H9 (cell line): Measurements from ENCODE around the gene HNRNPLL. TPM values are rescaled to one million over a fixed set of nuclear protein-coding genes. Genes with fewer than 3 reads are reported as not detected.

ENCODE experiments used
- DNase-seq: peaks from one replicate; pipeline ENCODE4 v3.0.0-alpha.2; 2017
- H2AFZ ChIP-seq: one replicate; pipeline ENCODE4 v1.6.1; 2013; ENCODE audit warnings: mild to moderate bottlenecking, low read length, control low read depth, moderate library complexity
- H2AK5ac ChIP-seq: 2 replicates; pipeline ENCODE4 v1.6.1; 2013; ENCODE audit warnings: low read length, control low read depth, mixed read lengths; ENCODE audit not compliant: insufficient read length
- H2BK120ac ChIP-seq: one replicate; pipeline ENCODE4 v1.6.1; 2013; ENCODE audit warnings: low read depth, mild to moderate bottlenecking, low read length, control low read depth, inconsistent platforms; ENCODE audit not compliant: poor library complexity, severe bottlenecking
- H2BK12ac ChIP-seq: 2 replicates; pipeline ENCODE4 v1.6.1; 2013; ENCODE audit warnings: low read length, control low read depth, mixed read lengths, low read depth; ENCODE audit not compliant: insufficient read length
- H2BK15ac ChIP-seq: 2 replicates; pipeline ENCODE4 v1.6.1; 2013; ENCODE audit warnings: low read depth, low read length, control low read depth
- H2BK20ac ChIP-seq: one replicate; pipeline ENCODE4 v1.6.1; 2013; ENCODE audit warnings: low read depth, mild to moderate bottlenecking, low read length, control low read depth, inconsistent platforms; ENCODE audit not compliant: poor library complexity, severe bottlenecking
- H2BK5ac ChIP-seq: 2 replicates; pipeline ENCODE4 v1.6.1; 2013; ENCODE audit warnings: low read length, control low read depth, mixed read lengths; ENCODE audit not compliant: insufficient read length
- H3K14ac ChIP-seq: 2 replicates; pipeline ENCODE4 v1.6.1; 2013; ENCODE audit warnings: low read length, control low read depth; ENCODE audit not compliant: insufficient read depth
- H3K18ac ChIP-seq: 2 replicates; pipeline ENCODE4 v1.6.1; 2013; ENCODE audit warnings: low read depth, mild to moderate bottlenecking, mixed read lengths, low read length, control low read depth; ENCODE audit not compliant: insufficient read length
- H3K23ac ChIP-seq: 2 replicates; pipeline ENCODE4 v1.6.1; 2013; ENCODE audit warnings: low read length, control low read depth, mixed read lengths, low read depth; ENCODE audit not compliant: insufficient read length
- H3K23me2 ChIP-seq: 2 replicates; pipeline ENCODE4 v1.6.1; 2013; ENCODE audit warnings: low read depth, mild to moderate bottlenecking, mixed read lengths, low read length, control low read depth; ENCODE audit not compliant: insufficient read length, poor library complexity, severe bottlenecking
- H3K27ac ChIP-seq: 2 replicates; pipeline ENCODE4 v1.5.1; 2013; ENCODE audit warnings: low read length, control low read depth, mixed read lengths, low read depth; ENCODE audit not compliant: insufficient read length
- H3K27me3 ChIP-seq: 2 replicates; pipeline ENCODE4 v1.6.1; 2013; ENCODE audit warnings: low read length, control low read depth, inconsistent platforms; ENCODE audit not compliant: insufficient read depth
- H3K4ac ChIP-seq: 2 replicates; pipeline ENCODE4 v1.6.1; 2013; ENCODE audit warnings: low read depth, mild to moderate bottlenecking, control low read depth, inconsistent platforms, low read length, moderate library complexity
- H3K4me1 ChIP-seq: 2 replicates; pipeline ENCODE4 v1.6.1; 2013; ENCODE audit warnings: low read length, control low read depth, inconsistent platforms; ENCODE audit not compliant: insufficient read depth
- H3K4me2 ChIP-seq: 2 replicates; pipeline ENCODE4 v1.6.1; 2013; ENCODE audit warnings: low read length, control low read depth, mixed read lengths; ENCODE audit not compliant: insufficient read length, insufficient read depth
- H3K56ac ChIP-seq: 2 replicates; pipeline ENCODE4 v1.6.1; 2013; ENCODE audit warnings: low read depth, mild to moderate bottlenecking, mixed read lengths, low read length, control low read depth; ENCODE audit not compliant: insufficient read length
- H3K79me1 ChIP-seq: 2 replicates; pipeline ENCODE4 v1.6.1; 2013; ENCODE audit warnings: low read depth, mild to moderate bottlenecking, moderate library complexity, low read length, control low read depth, inconsistent platforms; ENCODE audit not compliant: insufficient read depth, poor library complexity, severe bottlenecking
- H3K79me2 ChIP-seq: 2 replicates; pipeline ENCODE4 v1.6.1; 2013; ENCODE audit warnings: low read length, control low read depth, inconsistent platforms; ENCODE audit not compliant: insufficient read depth
- H3K9ac ChIP-seq: 2 replicates; pipeline ENCODE4 v1.6.1; 2013; ENCODE audit warnings: low read length, control low read depth, mixed read lengths; ENCODE audit not compliant: insufficient read length; ENCODE audit errors: extremely low read depth
- H3K9me3 ChIP-seq: one replicate; pipeline ENCODE4 v1.6.1; 2013; ENCODE audit warnings: low read depth, low read length, inconsistent platforms; ENCODE audit not compliant: control insufficient read depth
- H3T11ph ChIP-seq: one replicate; pipeline ENCODE4 v1.6.1; 2013; ENCODE audit warnings: mild to moderate bottlenecking, low read length, control low read depth, inconsistent platforms
- H4K20me1 ChIP-seq: one replicate; pipeline ENCODE4 v1.6.1; 2013; ENCODE audit not compliant: control insufficient read depth, insufficient read length, insufficient read depth
- H4K5ac ChIP-seq: 2 replicates; pipeline ENCODE4 v1.6.1; 2013; ENCODE audit warnings: low read depth, mild to moderate bottlenecking, mixed read lengths, low read length, control low read depth; ENCODE audit not compliant: insufficient read length
- H4K8ac ChIP-seq: replicated peaks from 2 replicates; pipeline ENCODE4 v1.6.1; 2013; ENCODE audit warnings: low read length, control low read depth, mixed read lengths, low read depth; ENCODE audit not compliant: insufficient read length
- H4K91ac ChIP-seq: 2 replicates; pipeline ENCODE4 v1.6.1; 2013; ENCODE audit warnings: low read depth, mild to moderate bottlenecking, moderate library complexity, mixed read lengths, low read length, control low read depth; ENCODE audit not compliant: insufficient read length
- H3K27ac Mint-ChIP-seq, 3 experiments: 2 replicates in 2 of 3; 3 replicates in 1 of 3; pipeline ENCODE4 v1.8.0; 2020 to 2021; ENCODE audit warnings: mixed read lengths in 3 of 3, mild to moderate bottlenecking in 1 of 3, moderate library complexity in 1 of 3
- H3K27me3 Mint-ChIP-seq: 2 replicates; pipeline ENCODE4 v1.8.0; 2021; ENCODE audit warnings: low read depth, mild to moderate bottlenecking, moderate library complexity, mixed read lengths
- H3K36me3 Mint-ChIP-seq, 3 experiments: 2 replicates in 2 of 3; 3 replicates in 1 of 3; pipeline ENCODE4 v1.8.0; 2020 to 2021; ENCODE audit warnings: low read depth in 3 of 3, mixed read lengths in 3 of 3; ENCODE audit not compliant: insufficient read depth in 1 of 3
- H3K4me1 Mint-ChIP-seq, 2 experiments: 2 replicates each; pipeline ENCODE4 v1.8.0; 2020; ENCODE audit warnings: mixed read lengths in 2 of 2
- H3K4me3 Mint-ChIP-seq, 2 experiments: 2 replicates in 1 of 2; 3 replicates in 1 of 2; pipeline ENCODE4 v1.8.0; 2020 to 2021; ENCODE audit warnings: mild to moderate bottlenecking in 2 of 2, mixed read lengths in 2 of 2, moderate library complexity in 1 of 2
- H3K9me3 Mint-ChIP-seq, 2 experiments: 2 replicates in 1 of 2; 3 replicates in 1 of 2; pipeline ENCODE4 v1.8.0; 2020; ENCODE audit warnings: mild to moderate bottlenecking in 2 of 2, mixed read lengths in 2 of 2, moderate library complexity in 1 of 2
- CTCF ChIP-seq: fragments of 200-600 bp; sonication (generic); conservative IDR thresholded peaks from 3 replicates; pipeline ENCODE4 v1.8.0; 2021; ENCODE audit warnings: antibody characterized with exemption, mild to moderate bottlenecking
- WGBS: extraction: QIAGEN DNeasy Blood & Tissue Kit; methylation state at CpG from one replicate; pipeline ENCODE4 v1.1.7; 2013; ENCODE audit warnings: missing lambda C conversion rate, low lambda C conversion rate, mixed read lengths; ENCODE audit not compliant: insufficient read length; ENCODE audit errors: extremely low coverage; 5-methylcytosine and 5-hydroxymethylcytosine counted together
- total RNA-seq: library from RNA; stranded (reverse); gene quantifications from 2 replicates; pipeline ENCODE4 v1.2.1, GENCODE V29; 2021

HNRNPLL gene
- total RNA-seq, 1 experiment from 2014 or later: 52.3 TPM

- no peak overlapping the region for H4K5ac ChIP-seq
Measured at GRCh38 chr2:38571193-38571592, 31.5 kb downstream of the HNRNPLL start.

More at GRCh38 chr2:38571193-38571592, 31.5 kb downstream of the HNRNPLL start:
- Mint-ChIP-seq H3K36me3 (peaks cover 16 to 60% (median 59%) of the 10 kb centered on the region in 3 experiments), H3K27me3 (no peaks in the 10 kb centered on the region), H3K4me1 (no peaks in the 10 kb centered on the region), H3K4me3 (no peak overlapping the region), H3K27ac (no peak overlapping the region), H3K9me3 (no peaks in the 10 kb centered on the region)
- no peak overlapping the region for H2BK120ac ChIP-seq
- no peak overlapping the region for H4K8ac ChIP-seq
- DNase-seq: no peak
- no peaks in the 10 kb centered on the region for H3K9me3 ChIP-seq
- H3K79me2 ChIP-seq: no peaks in the 10 kb centered on the region
- H2AFZ ChIP-seq: no peak overlapping the region
- H3K4me2 ChIP-seq: no peak overlapping the region
- H3K56ac ChIP-seq: no peak overlapping the region
- TF ChIP-seq CTCF: no peak
- H3K18ac ChIP-seq: no peak overlapping the region
- no peak overlapping the region for H3K14ac ChIP-seq
- no peak overlapping the region for H2BK5ac ChIP-seq
- no peak overlapping the region for H2AK5ac ChIP-seq
- no peaks in the 10 kb centered on the region for H4K20me1 ChIP-seq
- no peak overlapping the region for H3K23ac ChIP-seq
- no peaks in the 10 kb centered on the region for H3K27me3 ChIP-seq
- H3K4me1 ChIP-seq: no peaks in the 10 kb centered on the region
- no peak overlapping the region for H2BK12ac ChIP-seq
- H2BK20ac ChIP-seq: no peak overlapping the region
- H2BK15ac ChIP-seq: no peak overlapping the region
- no peak overlapping the region for H3K9ac ChIP-seq
- no peak overlapping the region for H3K27ac ChIP-seq
- H3K4ac ChIP-seq: no peak overlapping the region
- no peak overlapping the region for H4K91ac ChIP-seq
- no peaks in the 10 kb centered on the region for H3K23me2 ChIP-seq
- H3T11ph ChIP-seq: no peak overlapping the region
- no peaks in the 10 kb centered on the region for H3K79me1 ChIP-seq
- no CpG with 5 or more reads among the region's 4 CpGs for WGBS
